ENCODE results near the gene ACE2. TPM values are rescaled to one million over a fixed set of nuclear protein-coding genes. Genes with fewer than 3 reads are reported as not detected.

Gene ACE2
- total and polyA plus RNA-seq, 2 of the 8 experiments (the other 6 are each of a cell fraction or from before 2014, with no cell fraction given): 0.06 TPM; not detected in 1

GRCh38 chrX:15623054-15623453 lies 22.3 kb upstream of the ACE2 start:
- no peak overlapping the region for H2BK15ac ChIP-seq (ENCODE audit: low read length)
- no peak overlapping the region for H3K56ac ChIP-seq (replicated peaks; ENCODE audit: insufficient read length, low read depth, low read length)
- H3K4me2 ChIP-seq (ENCODE audit: insufficient read depth in 1 of 2, low read depth in 2 of 2, low read length in 2 of 2): no peak overlapping the region
- H3K79me2 ChIP-seq (ENCODE audit: control insufficient read depth in 1 of 2, insufficient read depth in 2 of 2, low read length in 2 of 2): no peaks in the 10 kb centered on the region
- H3K9ac ChIP-seq (replicated peaks in 1 of 4; ENCODE audit: extremely low read depth in 1 of 4, low read depth in 3 of 4, low read length in 3 of 4): no peak overlapping the region
- no peak overlapping the region for H4K8ac ChIP-seq (ENCODE audit: extremely low read depth, insufficient read depth, low read length)
- no peak overlapping the region for H2AK5ac ChIP-seq (ENCODE audit: low read depth, low read length)
- TF ChIP-seq RAD21 (IDR thresholded peaks at IDR 0.05 in 1 of 2, conservative IDR thresholded peaks at IDR 0.05 in 1 of 2; ENCODE audit: low read depth in 2 of 2, low read length in 2 of 2) (no peak), SUZ12 (IDR thresholded peaks at IDR 0.05; ENCODE audit: low read length) (no peak), EZH2 (IDR thresholded peaks at IDR 0.05; ENCODE audit: low read depth, low read length, severe bottlenecking) (no peak), YY1 (IDR thresholded peaks at IDR 0.05; ENCODE audit: low read depth, low read length) (no peak), TAF7 (optimal IDR thresholded peaks at IDR 0.05; ENCODE audit: borderline replicate concordance, low read depth, low read length) (no peak), HDAC6 (IDR thresholded peaks at IDR 0.05; ENCODE audit: low read depth, low read length) (no peak)
- ChIA-PET POLR2A (ENCODE audit: partially characterized antibody) (no interaction called here), CTCF (ENCODE audit: partially characterized antibody) (no interaction called here)
- H3K27me3 ChIP-seq (replicated peaks in 1 of 4; ENCODE audit: control insufficient read depth in 3 of 4, extremely low read depth in 1 of 4, insufficient read depth in 3 of 4, low read length in 3 of 4): no peaks in the 10 kb centered on the region
- H3K23me2 ChIP-seq (ENCODE audit: low read depth, low read length): no peaks in the 10 kb centered on the region
- no peak overlapping the region for H3K27ac ChIP-seq (ENCODE audit: low read depth, low read length)
- WGBS, 2 experiments (ENCODE audit: extremely low coverage in 1 of 2, insufficient coverage in 1 of 2, insufficient read length in 1 of 2, insufficient replicate concordance in 2 of 2, low coverage in 1 of 2, low lambda C conversion rate in 2 of 2, missing lambda C conversion rate in 1 of 2): 85% methylated on average over 1 of the region's 1 CpG; no CpG with 5 or more reads in 1 of the 2 experiments
- H3K4ac ChIP-seq (replicated peaks; ENCODE audit: insufficient read length, low read depth, low read length): no peak overlapping the region
- no peaks in the 10 kb centered on the region for H3K36me3 ChIP-seq (ENCODE audit: control insufficient read depth in 2 of 4, insufficient read depth in 4 of 4, low read length in 3 of 4)
- H3K23ac ChIP-seq (ENCODE audit: insufficient read length): no peak overlapping the region
- H4K5ac ChIP-seq (ENCODE audit: insufficient read length, low read depth, low read length): no peak overlapping the region
- no peak overlapping the region for H2BK12ac ChIP-seq (ENCODE audit: low read depth, low read length)
- FAIRE-seq (no peak), DNase-seq (ENCODE audit: low read depth in 1 of 2, low spot score in 2 of 2) (no peak)
- H2BK120ac ChIP-seq (replicated peaks; ENCODE audit: low read depth, low read length): no peak overlapping the region
- no peak overlapping the region for H2AFZ ChIP-seq (ENCODE audit: low read length)
- no peak overlapping the region for H3K4me3 ChIP-seq (ENCODE audit: extremely low read depth in 1 of 4, insufficient read depth in 2 of 4, low read depth in 3 of 4, low read length in 4 of 4)
- H4K91ac ChIP-seq (replicated peaks; ENCODE audit: insufficient read length, low read length): no peak overlapping the region
- no peak overlapping the region for H3K18ac ChIP-seq (ENCODE audit: extremely low read depth, low read length)
- H3K9me3 ChIP-seq (ENCODE audit: insufficient read depth in 2 of 2, low read depth in 1 of 2, low read length in 1 of 2): no peaks in the 10 kb centered on the region
- no peaks in the 10 kb centered on the region for H3K79me1 ChIP-seq (ENCODE audit: low read depth, low read length)
- H3K4me1 ChIP-seq (replicated peaks in 1 of 4; ENCODE audit: control insufficient read depth in 3 of 4, insufficient read depth in 4 of 4, low read length in 3 of 4): no peaks in the 10 kb centered on the region
- no peak overlapping the region for H2BK20ac ChIP-seq (ENCODE audit: low read length)
- no peaks in the 10 kb centered on the region for H4K20me1 ChIP-seq (replicated peaks in 1 of 2; ENCODE audit: control insufficient read depth in 1 of 2, insufficient read depth in 2 of 2, low read length in 2 of 2)
- H3K14ac ChIP-seq (ENCODE audit: insufficient read length): no peak overlapping the region
- no peak overlapping the region for H2BK5ac ChIP-seq (ENCODE audit: low read depth, low read length)
